ENCODE data around the gene EDNRB.

DNA sequence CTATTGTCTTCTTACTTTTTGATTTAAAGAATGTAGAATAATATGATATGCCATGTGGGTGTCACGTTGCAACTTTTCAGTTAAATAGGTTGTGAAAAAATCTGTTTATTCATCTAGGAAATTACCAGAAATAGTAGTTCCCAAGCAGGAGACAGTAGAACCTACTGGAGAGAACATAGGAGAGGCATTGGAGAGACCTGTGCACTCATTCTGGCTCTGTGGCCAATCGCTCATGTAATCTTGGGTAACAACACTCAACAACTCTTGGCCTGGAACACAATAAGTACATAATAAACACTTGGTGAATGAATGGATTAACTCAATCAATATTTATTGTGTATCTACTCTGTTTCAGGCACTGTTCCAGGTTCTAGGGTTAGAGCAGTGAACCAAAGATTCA is 35.3 kb downstream of the EDNRB start:
- TF ChIP-seq, protein P1, sequence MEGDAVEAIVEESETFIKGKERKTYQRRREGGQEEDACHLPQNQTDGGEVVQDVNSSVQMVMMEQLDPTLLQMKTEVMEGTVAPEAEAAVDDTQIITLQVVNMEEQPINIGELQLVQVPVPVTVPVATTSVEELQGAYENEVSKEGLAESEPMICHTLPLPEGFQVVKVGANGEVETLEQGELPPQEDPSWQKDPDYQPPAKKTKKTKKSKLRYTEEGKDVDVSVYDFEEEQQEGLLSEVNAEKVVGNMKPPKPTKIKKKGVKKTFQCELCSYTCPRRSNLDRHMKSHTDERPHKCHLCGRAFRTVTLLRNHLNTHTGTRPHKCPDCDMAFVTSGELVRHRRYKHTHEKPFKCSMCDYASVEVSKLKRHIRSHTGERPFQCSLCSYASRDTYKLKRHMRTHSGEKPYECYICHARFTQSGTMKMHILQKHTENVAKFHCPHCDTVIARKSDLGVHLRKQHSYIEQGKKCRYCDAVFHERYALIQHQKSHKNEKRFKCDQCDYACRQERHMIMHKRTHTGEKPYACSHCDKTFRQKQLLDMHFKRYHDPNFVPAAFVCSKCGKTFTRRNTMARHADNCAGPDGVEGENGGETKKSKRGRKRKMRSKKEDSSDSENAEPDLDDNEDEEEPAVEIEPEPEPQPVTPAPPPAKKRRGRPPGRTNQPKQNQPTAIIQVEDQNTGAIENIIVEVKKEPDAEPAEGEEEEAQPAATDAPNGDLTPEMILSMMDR (IDR thresholded peaks at IDR 0.05 in 2 of 3, conservative IDR thresholded peaks at IDR 0.05 in 1 of 3; ENCODE audit: borderline replicate concordance in 1 of 3, insufficient read depth in 1 of 3, low read depth in 2 of 3, low read length in 2 of 3), result no peak
- TF ChIP-seq POLR2A (IDR thresholded peaks at IDR 0.05; ENCODE audit: borderline replicate concordance, extremely low read depth, insufficient read depth, insufficient read length), result no peak

Measured in HCT116 (cell line).